GM19455 (cell line): Measurements from ENCODE around the gene ZNF277.

ENCODE experiments used
- ATAC-seq: cut with Tn5 transposase; IDR thresholded peaks from one replicate; pipeline ENCODE4 v1.9.1; 2021; ENCODE audit not compliant: unreplicated experiment

ZNF277 gene, protein sequence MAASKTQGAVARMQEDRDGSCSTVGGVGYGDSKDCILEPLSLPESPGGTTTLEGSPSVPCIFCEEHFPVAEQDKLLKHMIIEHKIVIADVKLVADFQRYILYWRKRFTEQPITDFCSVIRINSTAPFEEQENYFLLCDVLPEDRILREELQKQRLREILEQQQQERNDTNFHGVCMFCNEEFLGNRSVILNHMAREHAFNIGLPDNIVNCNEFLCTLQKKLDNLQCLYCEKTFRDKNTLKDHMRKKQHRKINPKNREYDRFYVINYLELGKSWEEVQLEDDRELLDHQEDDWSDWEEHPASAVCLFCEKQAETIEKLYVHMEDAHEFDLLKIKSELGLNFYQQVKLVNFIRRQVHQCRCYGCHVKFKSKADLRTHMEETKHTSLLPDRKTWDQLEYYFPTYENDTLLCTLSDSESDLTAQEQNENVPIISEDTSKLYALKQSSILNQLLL

DNA sequence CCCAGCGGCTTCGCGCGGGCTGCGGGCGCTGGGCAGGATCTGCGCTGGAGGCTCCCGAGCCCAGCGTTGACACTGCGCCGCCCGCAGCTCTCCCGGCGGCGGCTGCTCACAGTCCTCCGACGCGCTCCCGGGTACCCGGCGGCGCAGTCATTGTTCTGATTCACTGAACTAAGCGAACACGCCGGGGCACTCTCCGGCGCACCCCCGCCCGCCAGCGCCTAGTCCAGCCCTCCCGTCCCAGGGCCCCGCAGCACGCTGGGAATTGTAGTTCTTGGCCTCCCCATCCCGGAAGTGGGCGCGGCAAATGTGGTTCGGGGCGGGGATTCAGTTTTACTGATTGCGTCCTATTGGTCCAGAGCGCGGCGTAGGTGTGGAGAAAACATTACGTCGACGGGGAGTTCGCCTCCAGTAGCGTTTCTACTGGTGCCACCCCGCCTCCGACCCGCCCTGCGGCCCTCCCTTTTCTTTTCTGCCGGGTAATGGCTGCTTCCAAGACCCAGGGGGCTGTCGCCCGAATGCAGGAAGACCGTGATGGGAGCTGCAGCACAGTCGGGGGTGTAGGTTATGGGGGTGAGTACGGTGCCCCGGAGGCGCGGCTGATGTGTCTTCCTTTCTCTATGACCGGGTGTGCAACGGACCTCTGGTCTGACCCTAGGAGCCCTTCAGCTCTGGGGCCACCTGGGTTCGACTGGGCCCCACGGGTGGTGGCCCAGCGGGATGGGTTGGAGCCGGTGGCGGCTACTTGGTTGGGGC is at the start of gene ZNF277, which contains the start of gene DOCK4:
Gene ZNF277 (plus strand): TSS at position 458 of the 753 bp plus-strand sequence. CDS start 22 bp downstream, at position 480.
Gene DOCK4 (minus strand): TSS at position 162 of the 753 bp plus-strand sequence. CDS start 261 bp downstream, outside the sequence.
- peak; percentile 95 for ATAC-seq

DNA sequence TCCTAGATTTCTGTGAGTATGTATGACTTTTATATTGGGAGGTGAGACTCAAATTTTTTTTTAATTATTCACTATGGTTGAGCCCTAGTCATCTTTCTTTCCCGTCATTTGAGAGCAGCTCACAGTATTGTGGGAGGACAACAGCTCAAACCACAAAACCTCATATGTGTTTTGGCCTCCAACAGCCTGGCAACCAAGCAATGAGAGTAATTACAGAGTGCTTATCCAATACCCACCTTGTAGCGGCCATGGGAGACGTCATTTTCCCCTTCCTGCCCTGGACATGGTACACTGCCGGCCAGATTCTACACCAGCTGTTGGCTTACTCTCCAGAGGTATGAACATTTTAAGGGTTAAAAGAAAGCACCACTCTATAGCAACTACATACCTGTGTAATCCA is 49.4 kb upstream of the ZNF277 start:
- no peak for ATAC-seq

DNA sequence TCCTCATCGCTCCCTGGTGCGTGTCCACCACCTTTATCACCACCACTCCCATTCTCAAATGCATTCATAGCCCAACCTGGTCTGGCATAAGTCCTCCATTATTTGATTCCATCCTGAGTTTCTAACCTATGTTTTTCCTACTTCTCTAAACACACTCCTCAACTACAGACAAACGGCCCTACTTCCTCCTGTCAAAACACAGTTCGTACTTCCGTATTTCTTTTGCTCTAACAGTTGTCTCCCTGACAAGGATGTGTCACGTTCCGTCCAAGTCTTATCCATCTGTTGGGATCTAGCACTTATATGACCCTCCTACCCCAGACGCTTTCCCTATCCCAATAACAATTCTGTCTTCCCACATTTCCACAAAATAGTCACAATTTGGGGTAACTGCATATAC is 47.1 kb upstream of the ZNF277 start:
- no peak for ATAC-seq

DNA sequence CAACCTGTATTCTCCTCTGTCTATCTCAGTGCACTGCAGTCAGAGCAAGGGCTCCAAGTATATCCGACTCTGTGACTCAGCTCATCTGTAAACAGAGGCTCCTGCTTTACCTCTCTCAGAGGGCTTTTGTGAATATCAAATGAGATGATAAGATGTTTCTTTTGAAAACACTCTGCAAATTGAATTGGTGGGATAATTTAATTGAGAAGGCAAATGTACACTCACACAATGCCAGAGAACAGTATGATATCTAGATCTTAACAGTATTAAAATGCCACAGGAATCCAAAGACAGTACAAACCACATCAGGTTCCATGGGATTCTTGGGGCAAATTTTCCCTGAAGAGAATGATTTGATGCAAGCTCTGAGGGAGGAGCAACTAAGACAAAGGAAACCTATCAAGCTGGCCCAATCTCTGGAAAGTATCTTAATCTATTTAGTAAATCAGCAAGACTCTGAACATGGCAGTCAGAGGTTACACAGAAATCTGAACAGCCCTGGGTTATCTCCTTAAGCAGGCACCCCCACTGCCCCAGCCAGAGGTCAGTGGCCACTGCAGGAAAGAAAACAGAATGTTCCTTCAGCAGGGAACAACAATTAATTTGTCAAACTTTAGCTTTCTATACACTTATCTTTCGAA is 46.2 kb upstream of the ZNF277 start:
- no peak for ATAC-seq

DNA sequence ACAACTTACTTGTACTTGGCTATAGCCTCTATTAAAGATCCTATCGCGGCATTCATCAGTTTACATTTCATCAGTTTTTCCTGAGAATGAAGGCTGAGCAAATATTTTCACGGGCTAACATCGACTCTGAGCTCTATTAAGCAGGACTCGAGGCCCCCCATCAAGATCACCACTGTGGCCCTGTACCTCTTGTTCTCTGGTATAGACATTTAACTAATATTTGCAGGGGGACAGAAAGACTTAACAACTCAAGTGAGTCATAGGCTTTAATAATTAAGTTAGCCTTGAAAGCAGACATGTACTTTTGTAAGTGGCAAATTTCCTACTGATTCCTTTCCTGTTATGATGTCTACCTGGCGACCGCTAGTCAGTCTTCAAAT is 45.7 kb upstream of the ZNF277 start:
- ATAC-seq = no peak

DNA sequence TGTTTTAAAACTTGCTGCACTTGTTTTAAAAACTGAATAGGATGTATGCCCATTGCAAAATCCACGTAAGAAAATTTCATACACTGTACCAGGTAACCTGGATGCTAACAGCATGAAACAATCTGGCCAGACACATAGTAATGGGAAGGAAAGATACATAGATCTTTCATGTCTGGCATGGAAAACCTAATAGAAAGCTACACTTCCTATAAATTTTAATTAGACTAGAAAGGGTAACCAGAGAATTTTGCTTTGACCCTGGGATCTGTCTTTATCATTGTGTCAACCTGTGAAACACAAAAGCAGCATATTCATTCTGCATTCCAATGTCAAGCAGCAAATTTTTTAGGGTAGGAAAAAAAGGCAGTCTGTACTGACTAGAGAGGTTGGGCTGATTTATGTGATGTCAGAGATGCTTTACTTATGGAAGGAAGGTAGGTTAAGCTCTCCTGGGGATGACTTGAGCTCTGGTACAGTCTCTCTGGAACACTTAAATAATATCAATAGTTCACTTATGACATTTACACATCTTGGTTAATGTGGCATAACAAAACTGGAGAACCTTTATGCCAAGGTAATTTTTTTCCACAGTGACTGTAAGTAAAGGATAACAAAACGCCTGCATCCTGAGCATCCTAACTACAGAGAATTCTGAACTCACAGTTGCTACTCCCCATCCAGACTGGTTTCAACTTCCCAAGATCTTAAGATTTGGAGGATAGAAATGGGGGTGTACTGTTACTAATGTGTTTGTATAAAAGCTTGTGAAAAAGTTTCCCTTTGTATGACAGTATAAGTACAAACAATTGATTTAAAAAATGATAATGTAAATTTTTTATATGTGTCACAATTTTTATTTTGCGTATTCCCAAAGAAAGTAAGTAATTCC is 45.0 kb upstream of the ZNF277 start:
- no peak for ATAC-seq

DNA sequence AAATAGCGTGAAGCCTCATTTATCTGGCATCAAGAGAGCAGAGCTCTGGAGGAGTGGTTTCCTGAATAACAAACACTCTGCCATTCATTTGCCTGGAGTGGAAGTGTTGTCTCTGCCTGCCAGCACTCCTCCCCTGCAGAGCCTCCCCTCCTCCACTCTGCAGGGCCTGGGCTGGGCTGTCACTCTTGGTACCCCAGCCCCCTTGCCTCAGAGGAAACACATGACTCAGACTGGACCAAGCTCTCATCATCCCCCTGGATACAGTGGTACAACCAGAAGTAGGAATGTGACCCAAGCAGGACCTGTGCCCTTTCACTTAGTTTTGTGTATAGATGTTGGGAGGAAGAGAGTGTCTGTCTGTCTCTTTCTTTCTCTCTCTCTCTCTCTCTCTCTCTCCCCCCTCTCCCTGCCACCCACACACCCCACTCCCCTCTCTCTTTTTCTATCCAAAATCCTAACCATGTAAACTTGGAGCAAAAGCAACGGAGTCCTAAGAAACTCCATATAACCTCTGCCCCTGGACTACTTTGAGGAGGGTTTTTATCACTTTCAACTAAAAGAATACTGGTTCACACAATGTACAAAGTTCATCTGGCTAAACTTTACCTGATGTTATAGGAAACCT is 44.2 kb upstream of the ZNF277 start:
- no peak for ATAC-seq

DNA sequence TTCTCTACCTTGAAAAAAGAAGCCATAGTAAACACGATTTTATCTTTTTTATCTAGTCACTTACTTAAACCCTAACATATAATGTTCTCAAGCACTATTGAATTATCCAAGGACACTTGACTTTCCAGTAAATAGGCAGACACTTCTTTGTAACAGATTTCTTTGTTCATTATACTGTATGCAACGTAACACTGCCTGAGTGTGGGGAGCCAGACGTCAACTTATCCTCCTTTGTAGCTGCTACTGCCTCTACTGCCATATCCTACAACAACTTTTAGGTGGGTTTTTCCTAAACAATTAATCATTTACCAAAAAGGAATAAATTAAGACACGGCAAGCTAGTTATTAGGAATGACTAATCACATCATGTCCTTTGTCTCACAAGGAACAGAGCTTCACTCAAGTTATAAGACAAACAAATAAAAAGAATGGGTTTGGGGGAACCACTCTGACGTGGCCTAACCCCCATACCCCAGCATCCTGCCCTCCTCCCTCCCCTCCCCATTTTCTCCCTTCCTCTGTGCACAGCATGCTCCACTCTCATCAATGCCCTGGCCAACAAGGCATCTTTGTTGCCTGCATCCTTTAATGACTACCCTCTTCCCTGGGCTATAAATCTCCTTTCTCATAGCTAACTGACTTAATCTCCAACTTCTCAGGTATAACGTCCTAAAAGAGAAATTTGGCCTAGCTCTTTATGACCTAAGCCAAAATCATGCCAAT is 43.5 kb upstream of the ZNF277 start:
- ATAC-seq = no peak

DNA sequence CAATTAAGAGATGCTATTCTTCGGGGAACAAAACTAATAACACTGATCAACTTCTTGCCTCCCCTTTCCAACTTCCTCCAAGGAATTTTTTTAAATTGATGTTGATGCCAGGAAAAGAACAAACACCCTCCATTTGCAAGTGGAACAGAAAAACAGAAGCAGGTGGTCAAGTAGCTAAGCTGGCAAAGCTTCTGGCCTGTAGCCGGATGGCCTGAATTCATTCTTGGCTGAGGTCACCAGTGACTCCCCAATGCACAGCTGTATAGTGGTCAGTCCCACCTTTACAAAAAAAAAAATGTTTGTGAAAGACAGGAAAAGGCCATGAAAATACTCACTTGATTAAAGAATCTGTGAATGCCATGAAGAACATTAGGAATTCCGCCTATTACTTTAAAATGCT is 39.3 kb upstream of the ZNF277 start:
- no peak for ATAC-seq

DNA sequence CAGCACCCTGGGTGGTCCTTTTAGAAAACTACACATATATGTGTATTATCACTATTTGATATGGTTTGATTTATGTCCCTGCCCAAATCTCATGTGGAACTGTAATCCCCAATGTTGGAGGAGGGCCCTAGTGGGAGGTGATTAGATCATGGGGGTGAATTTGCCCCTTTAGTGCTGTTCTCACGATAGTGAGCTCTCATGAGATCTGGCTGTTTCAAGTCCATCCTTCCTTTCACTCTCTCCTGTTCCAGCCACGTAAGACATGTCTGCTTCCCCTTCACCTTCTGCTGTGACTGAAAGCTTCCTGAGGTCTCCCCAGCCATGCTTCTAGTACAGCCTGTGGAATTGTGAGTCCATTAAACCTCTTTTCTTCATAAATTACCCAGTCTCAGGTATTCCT is 37.6 kb upstream of the ZNF277 start:
- no peak for ATAC-seq

DNA sequence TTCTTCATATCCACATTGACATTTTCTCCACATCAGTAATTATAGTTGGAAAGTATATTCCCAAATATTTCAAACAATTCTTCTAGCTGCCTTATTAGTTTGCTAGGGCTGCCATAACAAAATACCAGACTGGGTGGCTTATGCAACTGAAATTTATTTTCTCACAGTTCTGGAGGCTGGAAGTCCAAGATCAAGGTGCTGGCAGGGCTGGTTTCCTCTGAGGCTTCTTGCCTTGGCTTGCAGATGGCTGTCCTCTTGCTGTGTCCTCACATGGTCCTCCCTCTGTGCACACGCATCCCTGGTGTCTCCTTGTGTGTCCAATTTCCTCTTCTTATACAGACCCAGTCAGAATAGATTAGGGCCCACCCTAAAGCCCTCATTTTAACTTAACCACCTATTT is 34.8 kb upstream of the ZNF277 start:
- ATAC-seq = no peak

DNA sequence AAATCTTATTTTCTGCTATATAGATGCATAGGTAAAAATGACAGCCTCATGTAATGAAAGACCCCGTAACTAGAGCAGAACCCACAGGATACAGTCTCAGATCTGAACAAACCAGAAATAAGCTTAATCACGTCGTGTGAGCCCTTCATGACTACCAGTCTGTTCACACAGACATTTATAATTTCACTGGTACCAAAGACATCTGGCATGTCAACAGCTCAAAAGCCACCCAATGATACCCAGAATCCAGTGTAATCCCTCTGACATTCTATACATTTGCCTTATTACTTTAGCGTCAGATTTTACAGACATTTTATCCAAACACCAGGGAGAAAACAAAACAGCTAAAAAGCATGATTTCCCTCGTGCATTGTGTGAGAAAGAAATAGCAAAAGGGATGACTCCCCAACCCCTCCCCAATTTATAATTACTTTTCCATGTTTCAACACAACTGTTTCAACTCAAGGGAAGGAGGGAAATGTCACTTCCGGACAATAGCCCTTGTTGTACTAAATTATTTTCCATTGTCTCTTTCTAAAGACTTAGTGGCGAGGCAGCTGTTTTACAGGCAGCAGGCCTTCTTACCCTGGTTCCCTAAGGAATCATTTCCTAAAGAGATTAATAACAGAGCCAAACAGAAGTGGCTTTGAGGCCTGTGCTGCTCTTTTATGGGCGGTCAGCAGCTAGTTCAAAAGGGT is 33.5 kb upstream of the ZNF277 start:
- no peak for ATAC-seq

DNA sequence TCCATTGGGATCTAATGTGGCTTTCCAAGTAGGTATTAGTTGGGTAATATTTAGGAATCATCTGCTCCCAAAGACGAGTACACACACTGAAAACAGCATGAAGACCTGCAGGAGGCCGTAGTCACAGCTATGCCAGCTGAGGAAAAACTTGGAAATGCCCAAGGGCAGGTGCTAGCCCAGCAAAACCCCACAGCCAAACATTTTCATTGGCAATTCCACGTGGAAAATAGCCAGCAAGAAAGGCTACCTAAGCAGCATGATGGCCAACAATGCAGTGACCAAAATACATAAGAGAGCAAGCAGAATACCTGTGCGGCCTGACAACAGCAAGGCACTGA is 33.0 kb upstream of the ZNF277 start:
- no peak for ATAC-seq

DNA sequence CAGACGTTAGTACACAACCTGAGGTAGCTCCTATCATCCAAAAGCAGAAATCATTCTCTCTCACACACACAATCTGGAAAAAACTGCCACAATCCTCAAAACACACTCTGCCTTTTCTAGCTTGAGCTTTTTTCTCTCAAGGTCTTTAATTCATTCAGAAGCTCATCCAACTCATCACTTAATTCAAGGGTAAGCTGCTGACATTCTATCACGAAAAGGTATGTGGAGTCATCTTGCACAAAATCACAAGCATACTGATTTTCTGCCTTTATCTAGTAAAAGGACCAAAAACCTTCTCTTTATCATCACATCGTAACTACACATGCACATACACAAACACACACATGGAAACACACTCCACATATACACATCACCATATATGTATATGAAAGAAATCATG is 32.3 kb upstream of the ZNF277 start:
- no peak for ATAC-seq

DNA sequence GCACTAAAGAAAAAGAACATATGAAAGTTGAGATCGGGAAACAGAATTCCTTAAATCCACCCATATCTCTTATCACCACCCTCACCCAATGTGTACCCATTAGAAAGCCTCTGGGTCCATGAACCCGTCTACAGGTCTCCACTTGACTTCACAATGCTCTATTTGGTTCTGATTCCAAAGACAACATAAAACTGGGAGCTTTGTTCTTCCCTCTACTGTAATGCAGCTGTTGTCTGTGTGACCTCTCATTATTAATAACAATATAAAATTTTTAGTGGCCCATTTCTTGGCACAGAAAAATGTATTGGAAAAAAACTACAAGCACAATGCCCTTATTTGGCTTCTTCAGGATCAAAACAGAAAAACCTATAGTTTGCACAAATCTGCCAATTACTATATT is 30.3 kb upstream of the ZNF277 start:
- no peak for ATAC-seq

DNA sequence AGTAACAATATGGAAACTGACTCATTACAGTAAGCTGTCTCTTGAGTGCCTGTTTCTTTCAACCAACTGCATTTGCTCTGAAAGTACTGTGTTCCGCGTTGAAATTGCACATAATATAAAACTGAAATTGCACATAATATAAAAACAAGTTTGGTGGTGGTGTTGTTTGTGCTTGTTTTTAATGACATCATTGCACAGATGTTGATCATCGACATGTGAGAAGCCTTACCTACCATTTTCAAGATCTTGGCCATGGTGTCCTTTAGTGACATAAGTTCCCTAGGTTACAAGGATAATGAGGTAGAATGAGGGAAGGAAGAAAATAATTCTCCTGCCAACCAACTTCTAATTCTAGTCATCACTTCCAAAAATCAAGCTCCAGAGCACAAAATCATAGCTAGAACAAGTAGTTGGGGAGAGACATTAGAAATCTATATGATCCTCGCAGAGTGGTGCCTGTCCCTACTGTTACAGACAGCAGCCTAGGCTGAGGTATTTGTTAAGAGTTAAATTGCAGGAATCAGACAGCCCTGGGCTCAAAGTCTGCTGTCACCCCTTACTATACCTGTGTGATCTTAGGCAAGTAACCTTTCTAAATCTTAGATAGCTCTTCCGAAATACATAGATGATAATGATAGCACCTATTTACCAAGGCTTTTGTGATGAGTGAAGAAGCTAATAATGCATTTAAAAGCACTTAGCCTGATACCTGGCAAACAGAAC is 29.6 kb upstream of the ZNF277 start:
- ATAC-seq = no peak

DNA sequence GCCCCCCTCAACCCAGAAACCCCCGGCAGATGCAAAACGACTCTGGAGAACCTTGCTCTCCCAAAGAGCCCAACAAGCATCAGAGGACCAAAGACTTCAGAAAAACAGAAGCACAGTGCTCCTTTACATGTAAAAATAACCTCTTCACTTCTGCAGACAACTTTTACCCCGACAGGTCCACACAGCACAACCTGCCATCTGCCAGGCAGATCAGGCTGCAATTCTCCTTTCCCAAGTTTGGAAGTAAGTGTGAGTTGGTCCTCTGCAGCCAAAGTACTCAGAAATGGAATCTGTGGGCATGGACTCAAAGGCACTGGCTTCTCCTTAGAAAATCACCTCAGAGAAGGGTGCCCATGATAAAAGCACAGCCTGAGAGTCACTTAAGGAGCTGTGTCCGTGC is 26.3 kb upstream of the ZNF277 start:
- ATAC-seq = no peak

DNA sequence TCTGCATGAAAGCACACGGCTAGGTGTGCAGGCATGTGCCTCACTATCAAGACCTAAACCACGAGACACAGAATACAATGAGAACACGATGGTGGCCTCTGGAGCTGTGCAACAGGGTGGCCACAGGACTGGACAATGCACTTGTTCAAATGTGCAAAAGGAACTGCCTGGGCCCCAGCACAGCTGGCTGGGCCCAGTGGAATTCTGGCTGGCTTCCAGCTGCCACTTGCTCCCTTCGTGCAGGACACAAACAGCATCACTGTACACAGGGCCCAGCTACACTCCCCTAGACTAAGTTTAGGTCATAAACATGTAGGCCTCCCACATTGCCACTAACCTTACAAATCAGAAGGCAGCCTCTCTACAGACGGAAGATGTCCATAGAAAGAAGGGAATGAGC is 23.7 kb upstream of the ZNF277 start:
- ATAC-seq = no peak

DNA sequence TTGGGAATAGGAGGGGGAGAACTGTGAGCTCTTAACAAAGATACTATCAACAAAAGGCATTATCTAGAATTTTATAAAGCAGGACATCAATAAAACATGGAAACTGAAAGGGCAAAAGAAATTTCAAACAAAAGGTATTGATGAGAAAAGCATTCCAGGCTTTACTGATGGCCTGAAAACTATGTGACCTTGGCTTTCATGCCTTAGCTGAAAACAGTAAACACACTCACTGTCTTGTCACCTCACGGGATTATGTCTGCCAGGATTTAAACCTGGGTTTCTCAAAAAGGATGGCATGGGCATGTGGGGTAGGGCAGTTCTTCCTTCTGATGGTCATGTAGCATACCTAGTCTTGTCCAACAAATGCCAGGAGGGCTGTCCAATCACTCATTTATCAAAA is 23.2 kb upstream of the ZNF277 start:
- ATAC-seq = no peak
